NCI-H1694 treated with DMSO at 0.1 percent for 48 hours (cell line): ENCODE results near the gene SLCO3A1.

ENCODE experiments used
- DNase-seq: peaks from one replicate; lab custom pipeline; 2025; lab: John Stamatoyannopoulos, UW

SLCO3A1 gene

DNA sequence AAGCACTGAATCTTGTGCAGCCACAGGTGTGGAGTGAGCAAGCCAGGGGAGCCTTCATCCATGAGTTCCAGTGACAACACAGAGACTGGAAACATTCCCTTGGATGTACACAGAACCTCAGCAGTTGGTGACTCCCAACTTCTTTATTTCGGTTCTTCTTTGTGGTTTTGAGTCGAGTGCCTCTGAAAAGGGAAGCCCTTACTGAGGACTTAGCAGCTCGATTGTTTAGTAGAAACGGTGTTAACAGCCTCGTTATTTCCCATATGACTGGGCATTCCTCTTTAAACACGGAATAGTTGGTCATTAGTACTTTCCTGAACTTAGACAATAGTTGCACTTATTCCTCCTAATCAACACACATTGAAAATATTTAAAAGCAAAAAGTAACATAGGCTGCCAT lies 7.7 kb downstream of the SLCO3A1 start:
- no peak for DNase-seq

- no peak for DNase-seq
Observed at GRCh38 chr15:91862891-91863504, 9.5 kb downstream of the SLCO3A1 start.

GRCh38 chr15:91863621-91864255 lies 10.2 kb downstream of the SLCO3A1 start:
- peak; percentile 43 for DNase-seq

DNA sequence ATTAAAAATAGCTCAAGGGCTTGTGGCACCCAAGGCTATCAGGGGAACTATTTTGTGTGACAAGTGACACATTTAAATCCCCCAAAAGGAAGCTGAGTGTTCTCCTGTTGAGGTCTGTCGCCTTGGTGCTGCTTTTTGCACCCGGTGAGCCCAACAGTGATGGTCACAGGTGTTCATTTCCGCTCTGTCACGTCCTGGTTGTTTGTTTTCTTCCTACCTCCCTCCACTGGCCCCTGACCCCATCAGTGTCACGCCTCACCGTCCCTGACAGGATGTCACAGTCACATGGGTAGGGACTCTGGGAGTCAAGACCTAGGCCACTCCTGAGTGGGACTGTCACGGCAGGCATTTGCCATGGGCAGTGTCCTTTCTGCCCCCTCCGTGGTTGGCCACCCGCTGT lies 11.2 kb downstream of the SLCO3A1 start:
- DNase-seq, result no peak

DNA sequence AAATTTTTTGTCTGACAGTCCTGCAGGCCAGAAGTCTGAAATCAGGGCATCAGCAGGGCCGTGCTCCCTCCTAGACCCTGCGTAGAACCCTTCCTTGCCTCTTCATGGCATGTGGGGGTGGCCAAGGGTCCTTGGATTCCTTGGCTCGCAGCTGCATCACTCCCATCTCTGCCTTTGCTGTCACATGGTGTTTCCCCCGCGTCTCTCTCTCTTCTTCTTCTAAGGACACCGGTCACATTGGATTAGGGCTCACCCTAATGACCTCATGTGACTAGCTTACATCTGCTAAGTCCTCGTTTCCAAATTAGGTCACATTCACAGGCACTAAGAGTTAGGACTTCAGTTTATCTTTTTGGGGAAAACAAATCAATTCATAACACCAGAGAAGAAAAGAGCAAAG lies 12.0 kb downstream of the SLCO3A1 start:
- no peak for DNase-seq

DNA sequence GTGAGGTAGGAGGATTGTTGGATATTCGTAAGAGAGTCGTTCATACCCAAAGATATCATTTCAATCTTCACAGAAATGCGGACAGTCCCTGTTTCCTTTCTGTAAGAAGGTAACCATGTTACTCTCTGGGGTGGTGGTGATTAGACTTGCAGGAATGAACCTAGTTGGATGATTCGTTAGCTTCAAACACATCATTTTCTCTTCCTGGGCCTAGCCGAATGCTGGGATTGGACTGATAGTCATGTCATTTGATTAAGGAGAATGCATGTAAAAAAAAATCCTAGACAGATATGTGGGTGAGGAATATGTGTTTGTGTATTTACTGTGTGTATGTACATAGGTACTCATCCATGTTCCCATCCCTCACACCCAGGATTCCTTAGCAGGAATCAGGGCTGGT lies 12.4 kb downstream of the SLCO3A1 start:
- DNase-seq, result no peak

DNA sequence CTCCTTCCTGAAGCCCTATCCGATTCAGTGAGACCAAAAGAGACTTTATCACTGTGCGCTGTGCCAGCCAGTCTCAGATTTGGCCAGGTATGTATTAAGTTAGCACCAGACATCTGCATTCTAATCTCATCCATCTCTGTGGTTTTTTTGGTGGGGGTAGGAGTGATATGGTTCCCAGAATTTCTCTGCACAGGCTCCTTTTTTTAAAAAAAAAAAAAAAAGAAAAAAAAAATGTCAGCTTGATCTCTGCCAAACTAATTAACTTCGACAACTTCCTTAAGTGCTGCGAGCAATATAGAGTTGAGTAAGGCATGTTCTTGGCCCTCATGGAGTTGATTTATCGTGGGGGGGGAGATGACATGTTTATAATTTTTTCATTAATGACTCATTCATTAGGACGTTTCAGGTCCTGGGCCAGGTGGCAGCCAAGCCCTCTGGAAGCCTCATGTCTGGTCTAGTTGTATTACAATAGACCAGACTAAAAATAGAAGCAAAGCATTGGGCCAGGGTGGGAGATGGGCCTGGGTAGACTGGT lies 12.9 kb downstream of the SLCO3A1 start:
- DNase-seq, result no peak

DNA sequence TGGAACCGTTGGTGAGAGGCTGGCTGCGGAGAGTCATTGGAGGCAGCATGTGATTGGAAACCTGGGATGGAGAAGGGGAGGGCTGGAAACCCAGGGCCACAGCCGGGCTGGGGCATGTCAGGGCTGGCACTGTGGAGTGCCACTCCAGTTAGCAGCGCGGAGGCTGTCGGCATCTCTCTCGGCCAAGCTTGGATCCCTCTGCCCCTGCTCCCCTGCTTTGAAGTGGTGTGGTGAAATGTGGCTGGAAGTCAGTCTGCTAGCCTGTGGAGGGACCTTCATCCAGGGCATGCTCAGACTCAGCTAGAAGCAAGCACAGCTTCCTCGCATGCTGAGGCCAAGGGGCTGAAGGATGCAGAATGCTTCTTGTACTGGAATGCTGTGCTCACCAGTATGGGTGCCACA lies 13.5 kb downstream of the SLCO3A1 start:
- peak; percentile 81 for DNase-seq

GRCh38 chr15:91867581-91868026 lies 14.1 kb downstream of the SLCO3A1 start:
- DNase-seq, result no peak

DNA sequence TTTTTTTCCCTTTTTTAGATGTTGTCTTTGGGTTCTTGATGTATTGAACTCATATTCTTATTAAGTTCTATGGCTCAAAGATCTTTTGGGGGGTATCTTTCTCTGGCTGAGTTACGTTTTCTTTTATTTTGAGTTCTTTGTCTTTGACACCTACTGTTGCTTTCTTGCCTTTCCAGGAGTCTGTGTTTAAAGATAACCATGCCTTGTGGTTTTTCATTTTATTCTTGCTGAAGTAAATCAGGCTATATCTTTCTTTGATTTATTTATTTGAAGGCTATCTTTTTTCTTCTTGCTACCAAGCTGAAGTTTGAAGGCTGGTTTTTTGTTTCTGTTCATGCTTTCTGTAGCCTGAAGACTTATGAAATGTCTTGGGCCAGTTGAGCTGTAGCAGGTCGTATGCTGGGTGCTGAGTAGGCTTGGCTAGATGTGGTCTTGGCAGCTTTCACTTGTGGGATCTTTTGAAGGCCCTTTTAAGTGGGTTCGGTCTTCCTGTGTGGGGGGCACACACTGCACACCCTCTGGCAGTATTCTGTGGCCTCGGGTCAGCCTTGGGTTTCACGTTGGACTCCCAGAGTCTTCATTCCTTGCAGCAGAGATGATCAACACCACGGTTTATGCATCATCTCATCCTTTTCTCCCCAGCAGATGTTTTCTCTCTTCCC lies 17.5 kb downstream of the SLCO3A1 start:
- no peak for DNase-seq

GRCh38 chr15:91871837-91872236 lies 18.3 kb downstream of the SLCO3A1 start:
- no peak for DNase-seq

GRCh38 chr15:91872356-91873137 lies 19.0 kb downstream of the SLCO3A1 start:
- DNase-seq, result no peak

DNA sequence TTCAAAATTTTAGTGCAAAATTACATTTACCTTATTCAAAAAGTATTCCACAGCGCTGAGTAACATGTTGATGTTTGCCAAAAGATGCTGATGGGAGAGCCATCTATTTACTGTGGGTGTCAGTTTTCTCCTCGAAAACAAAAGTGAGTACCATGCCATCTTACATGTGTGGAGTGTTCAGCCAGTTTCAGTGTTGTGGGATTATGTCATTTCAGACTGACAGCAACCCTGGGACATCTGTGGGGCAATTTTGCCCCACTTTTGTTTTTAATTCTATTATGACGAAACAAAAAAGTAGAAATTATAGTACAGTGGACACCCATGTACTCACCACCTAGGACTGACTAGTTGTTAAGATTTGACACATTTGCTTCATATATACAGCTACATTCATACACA lies 19.6 kb downstream of the SLCO3A1 start:
- no peak for DNase-seq

DNA sequence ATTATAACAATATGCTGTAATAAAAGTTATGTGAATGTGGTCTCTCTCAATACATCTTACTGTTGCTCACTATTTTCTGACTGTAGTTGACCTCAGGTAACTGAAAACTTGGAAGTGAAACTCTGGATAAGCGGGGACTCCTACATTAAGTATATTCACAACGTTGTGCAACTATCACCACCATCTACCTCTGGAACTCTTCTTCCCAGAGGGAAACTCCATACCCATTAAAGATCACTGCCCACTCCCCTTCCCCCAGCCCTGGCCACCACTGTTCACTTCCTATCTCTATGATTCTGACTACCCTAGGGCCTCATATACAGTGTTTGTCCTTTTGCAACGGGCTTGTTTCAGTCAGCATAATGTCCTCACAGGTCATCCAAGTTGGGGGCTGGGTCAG lies 20.7 kb downstream of the SLCO3A1 start:
- DNase-seq, result no peak

DNA sequence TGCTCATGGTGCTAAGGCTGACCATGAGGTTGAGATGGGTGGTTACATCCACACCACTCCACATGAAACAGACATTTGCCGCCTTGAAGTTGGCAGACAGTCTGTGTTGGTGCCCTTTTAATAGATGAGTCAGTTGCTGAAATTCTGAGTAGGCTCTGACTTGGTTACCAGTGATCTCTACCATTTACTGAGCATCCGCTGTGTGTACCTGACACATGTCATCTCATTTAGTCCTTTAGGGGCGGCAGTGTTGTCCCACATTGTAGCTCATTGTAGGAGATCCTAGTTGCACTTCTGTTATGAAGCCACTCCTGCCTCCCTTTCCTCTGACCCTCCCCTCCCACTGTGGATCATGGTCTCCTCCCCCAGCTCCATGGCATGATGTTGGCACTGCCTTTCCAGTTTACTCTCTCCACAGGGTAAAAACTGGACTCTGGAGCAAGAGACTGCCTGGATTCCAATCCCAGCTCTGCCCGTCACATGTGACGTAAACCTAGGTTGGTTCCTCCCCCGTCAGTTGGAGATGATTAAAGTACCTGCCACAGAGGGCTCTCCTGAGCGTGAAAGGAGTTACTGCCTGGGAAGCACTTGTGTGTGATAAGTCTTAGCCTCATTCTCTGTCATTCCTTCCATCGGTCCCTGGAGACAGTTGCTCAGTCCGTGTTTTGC lies 21.6 kb downstream of the SLCO3A1 start:
- DNase-seq, result no peak

DNA sequence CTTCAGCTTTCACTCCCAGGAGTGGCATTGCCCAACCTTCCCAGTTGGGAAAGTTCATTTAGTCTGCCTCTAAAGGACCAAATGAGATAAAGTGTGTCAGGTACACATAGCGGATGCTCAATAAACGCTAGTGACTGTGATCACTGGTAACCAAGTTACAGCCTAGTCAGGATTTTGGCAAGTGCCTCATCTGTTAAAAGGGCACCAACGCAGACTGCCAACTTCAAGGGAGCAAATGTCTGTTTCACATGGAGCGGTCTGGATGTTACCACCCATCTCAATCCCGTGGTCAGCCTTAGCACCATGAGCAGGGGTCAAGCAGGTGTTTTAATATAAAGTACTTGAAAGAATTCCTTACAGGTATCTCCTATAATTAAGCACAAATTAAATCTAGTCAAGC lies 22.7 kb downstream of the SLCO3A1 start:
- no peak for DNase-seq

GRCh38 chr15:91878319-91878870 lies 24.9 kb downstream of the SLCO3A1 start:
- DNase-seq, result no peak

GRCh38 chr15:91879158-91879557 lies 25.6 kb downstream of the SLCO3A1 start:
- DNase-seq, result no peak

GRCh38 chr15:91880373-91880772 lies 26.9 kb downstream of the SLCO3A1 start:
- no peak for DNase-seq

GRCh38 chr15:91881569-91882297 lies 28.2 kb downstream of the SLCO3A1 start:
- no peak for DNase-seq
